HG02884 (cell line): Measurements from ENCODE around the gene TBC1D14.

ENCODE experiments used
- ATAC-seq: cut with Tn5 transposase; IDR thresholded peaks from one replicate; pipeline ENCODE4 v1.9.1; 2021; ENCODE audit warnings: mild to moderate bottlenecking, moderate library complexity; ENCODE audit not compliant: unreplicated experiment

Gene TBC1D14

GRCh38 chr4:6926681-6927478, 17.3 kb downstream of the TBC1D14 start:
- no peak for ATAC-seq

- ATAC-seq = no peak
These were observed 18.5 kb downstream of the TBC1D14 start for GRCh38 chr4:6928081-6928480.

- ATAC-seq = no peak
These were observed 19.7 kb downstream of the TBC1D14 start for GRCh38 chr4:6929339-6929811.

- ATAC-seq = no peak
These were observed 20.3 kb downstream of the TBC1D14 start for GRCh38 chr4:6929812-6930464.

GRCh38 chr4:6932475-6932874, 22.8 kb downstream of the TBC1D14 start:
- no peak for ATAC-seq

DNA sequence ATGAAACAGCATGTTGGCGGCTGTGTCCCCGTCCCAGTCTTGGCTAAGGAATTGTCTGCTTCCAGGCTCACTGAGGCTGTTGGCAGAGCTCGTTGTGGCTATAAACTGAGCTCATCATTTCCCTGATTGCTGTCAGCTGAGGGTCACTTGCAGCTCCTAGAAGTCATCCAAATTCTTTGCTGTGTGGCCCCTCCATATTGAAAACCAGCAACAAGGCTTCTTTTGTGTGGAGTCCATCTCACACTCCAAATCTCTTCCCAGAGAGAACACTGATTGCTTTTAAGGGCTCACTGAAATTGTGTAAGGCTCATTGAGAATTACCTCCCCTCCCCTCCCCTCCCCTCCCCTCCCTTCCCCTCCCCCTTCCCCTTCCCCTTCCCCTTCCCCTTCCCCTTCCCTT, 23.3 kb downstream of the TBC1D14 start:
- ATAC-seq = no peak

DNA sequence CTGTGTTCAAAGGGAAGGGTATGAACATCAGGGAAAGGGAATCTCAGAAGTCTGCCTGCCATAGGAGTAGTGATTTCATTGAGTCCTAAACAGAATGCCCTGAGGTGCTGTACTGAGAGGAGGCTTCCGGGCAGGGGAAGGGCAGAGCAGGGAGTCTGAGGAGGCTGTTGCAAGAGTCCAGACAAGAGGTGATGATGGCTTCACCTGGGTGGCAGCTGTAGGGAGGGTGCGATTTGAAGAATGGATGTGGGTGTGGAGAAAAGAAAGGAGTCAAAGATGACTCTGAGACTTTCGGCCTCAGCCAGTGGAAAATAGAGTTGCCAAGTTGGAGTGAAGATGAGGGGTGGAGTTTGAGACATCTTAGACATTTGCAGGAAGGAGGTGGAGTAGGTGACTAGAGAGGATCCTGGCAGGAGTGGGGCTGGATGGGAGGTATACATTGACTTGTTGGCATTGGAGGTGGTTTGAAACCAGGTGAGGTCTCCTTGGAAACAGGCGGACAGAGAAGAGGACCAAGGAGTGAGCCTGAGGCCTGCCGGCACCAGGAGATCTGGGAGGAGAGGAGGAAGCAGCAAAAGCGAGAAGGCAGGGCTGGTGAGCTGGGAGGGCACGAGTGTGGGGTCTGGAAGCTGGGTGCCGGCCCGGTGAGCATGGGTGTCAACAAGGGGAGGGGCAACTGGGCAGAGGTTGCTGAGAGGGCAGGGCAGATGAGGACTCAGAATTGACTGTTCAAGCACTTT, 24.2 kb downstream of the TBC1D14 start:
- no peak for ATAC-seq

DNA sequence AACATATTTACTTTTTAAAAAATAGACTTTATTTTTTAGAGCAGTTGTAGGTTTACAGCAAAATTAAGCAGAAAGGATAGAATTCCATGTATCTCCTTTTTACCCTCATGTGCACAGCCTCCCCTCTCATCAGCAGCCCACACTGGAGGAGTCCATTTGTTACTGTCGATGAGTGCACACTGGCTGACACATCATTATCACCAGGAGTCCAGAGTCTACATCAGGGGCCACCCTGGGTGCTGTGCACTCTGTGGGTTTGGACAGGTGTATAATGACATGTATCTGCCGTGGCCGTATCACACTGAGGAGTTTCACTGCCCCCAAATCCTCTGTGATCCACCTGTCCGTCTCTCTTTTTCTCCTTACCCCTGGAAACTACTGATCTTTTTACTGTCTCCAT, 26.3 kb downstream of the TBC1D14 start:
- ATAC-seq = no peak

DNA sequence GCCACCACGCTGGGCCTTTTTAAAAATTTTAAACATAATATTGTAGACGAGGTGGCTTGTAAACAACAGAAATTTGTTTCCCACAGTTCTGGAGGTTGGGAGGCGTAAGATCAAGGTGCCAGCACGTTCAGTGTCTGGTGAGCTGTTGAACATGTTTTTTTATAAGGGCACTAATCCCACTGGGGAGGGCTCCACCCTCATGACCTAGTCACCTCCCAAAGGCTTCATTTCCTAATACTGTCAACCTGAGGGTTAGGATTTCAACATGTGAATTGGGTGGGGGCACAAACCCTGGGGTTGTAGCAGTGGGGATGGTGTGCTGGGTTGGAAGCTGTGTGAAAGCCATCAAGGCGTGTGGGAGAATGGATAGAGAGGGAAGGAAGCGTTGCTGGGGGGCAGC, 27.6 kb downstream of the TBC1D14 start:
- no peak for ATAC-seq

DNA sequence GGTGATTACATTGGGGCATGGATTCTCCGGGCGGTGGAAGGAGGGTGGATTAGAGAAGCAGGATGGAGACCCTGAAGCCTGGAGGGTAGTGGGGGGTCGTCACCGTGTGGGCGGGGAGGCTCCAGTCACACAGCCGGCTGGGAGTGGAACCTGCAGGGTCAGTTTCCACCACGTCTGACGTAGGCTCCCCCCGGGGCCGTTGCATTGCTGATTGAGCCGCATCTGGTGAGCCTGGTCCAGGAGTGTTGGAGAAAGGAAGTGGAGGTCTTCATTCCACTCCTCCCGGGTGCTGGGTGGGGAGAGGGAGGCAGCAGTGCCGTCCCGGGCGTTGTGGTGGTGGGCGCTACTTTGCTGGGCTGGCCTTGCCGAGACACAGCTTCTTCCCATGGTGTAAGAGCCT, 28.1 kb downstream of the TBC1D14 start:
- ATAC-seq = no peak

GRCh38 chr4:6938237-6938636, 28.6 kb downstream of the TBC1D14 start:
- no peak for ATAC-seq

DNA sequence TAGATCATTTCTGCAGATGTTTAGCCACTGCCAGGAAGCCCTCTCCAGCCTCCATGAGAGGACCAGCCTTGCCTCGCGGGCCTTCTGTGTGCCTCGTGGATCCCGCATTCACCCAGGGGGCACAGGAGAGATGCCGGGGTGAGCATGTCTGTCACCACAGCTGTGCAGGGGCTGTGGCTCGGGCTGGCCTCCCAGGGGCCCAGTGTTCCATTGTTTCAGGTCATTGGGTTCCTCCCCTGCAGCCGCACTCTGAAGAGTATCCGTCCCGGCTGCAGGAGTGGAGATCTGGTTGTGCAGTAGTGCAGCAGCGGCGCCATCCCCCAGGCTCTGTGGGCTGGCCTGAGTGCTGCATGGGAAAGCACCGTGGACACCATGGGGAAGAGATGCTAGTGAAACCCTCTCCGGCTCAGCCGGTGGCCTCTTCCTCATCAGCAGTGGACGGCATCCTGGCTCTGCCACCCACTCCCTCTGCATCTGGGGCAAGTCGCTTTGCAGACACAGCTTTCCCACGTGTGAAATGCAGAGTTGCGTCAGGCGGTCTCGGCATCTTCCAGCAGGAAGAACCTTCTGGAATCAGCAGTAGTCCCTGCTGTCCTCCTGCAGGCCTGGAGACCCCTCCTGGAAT, 29.1 kb downstream of the TBC1D14 start:
- ATAC-seq = no peak

- no peak for ATAC-seq
These were observed 30.4 kb downstream of the TBC1D14 start for GRCh38 chr4:6939761-6940743.

- no peak for ATAC-seq
These were observed 31.1 kb downstream of the TBC1D14 start for GRCh38 chr4:6940744-6941137.

DNA sequence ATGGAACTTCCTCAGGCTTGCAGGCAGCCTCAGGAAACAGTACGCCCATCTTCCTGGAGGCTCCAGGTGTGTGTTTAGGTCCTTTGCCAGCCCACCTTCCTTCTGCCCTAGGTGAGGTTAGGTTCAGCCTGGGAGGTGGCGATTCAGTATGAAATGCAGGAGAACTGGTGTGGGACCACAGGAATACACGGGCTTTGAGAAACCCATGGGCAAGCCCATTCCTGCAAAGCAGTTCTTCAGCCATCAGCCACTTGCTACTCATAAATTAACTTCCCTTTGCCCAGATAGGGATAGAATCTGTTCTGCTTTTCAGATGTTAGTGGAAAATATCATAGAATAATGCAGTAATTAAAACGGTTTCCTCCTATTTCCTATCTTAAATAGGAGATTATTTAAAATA, 32.2 kb downstream of the TBC1D14 start:
- ATAC-seq = no peak

- ATAC-seq = peak; percentile 68
These were observed 32.7 kb downstream of the TBC1D14 start for GRCh38 chr4:6942238-6942800.

DNA sequence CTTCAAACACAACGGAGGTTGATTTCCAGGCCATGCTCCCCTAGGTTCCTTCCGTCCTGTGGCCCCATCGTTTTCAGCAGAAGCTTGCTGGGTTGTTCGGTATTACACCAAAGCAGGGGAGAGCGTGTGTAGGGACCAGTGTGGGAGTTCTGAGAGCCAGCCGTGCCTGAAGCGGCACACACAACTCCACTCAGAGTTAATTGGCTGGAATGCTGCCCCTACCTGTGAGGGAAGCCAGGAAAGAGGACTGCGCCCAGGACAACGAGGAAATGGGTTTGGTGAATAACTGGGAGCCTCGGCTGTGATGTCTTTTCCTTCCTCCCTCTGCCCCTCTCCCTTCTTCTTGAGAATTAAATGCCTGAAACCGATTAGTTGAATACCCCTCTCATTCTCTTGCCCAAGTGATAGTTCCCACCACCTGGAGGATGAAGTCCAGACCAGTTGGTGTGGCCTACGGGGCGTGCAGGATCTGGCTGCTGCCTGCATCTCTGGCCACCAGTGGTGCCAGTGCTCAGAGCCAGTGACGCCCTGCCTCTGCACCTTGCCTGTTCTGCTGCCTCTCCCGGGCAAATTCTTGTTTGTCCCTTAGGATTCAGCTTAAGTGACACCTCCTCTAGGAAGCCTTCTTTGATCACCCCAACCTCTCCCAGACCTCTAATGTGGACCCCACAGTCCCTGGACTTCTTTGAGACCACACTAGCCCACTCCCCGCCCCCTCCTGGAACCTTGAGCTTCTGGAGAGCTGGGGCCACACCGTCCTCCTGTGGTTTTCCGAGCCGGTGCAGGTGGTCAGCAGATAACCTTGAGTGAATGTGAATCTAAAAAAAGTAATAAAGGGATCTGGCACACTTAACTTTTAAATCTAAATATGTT, 33.6 kb downstream of the TBC1D14 start:
- ATAC-seq = no peak

DNA sequence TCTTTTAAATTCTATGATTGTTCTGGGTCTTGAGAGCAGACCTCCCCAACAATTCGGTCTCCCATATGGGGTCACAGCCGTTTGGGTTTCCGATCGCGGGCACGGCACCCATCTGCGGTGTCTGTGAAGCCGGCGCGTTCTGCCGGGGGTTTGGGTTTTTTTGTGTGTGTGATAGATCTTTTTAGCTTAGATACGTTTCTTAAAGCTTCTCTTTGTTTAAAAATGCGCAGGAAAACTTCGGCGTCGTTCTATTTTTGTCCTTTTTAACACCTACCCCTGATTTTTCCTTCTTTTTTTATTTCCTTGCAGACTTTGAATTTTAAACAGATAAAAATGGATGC, 34.2 kb downstream of the TBC1D14 start:
- no peak for ATAC-seq
